ENCODE measurements around the gene ANKRD53.

ANKRD53 gene

GRCh38 chr2:70938586-70938950, 39.9 kb upstream of the ANKRD53 start:
- H3K36me3 ChIP-seq = no peaks in the 10 kb centered on the region
- TF ChIP-seq CTCF (IDR thresholded peaks at IDR 0.05; ENCODE audit: low read depth, low read length) = no peak
- H3K9me3 ChIP-seq (ENCODE audit: severe bottlenecking) = no peaks in the 10 kb centered on the region
- DNase-seq = no peak
- H3K4me3 ChIP-seq (ENCODE audit: low read depth, low read length) = no peak overlapping the region; the same call in 1 of the 2 replicates
- no peaks in the 10 kb centered on the region for H3K27me3 ChIP-seq (ENCODE audit: insufficient read depth, low read depth, severe bottlenecking)
- H3K27ac ChIP-seq = peak overlapping the region; percentile 64

GRCh38 chr2:70939001-70939838, 39.2 kb upstream of the ANKRD53 start:
- DNase-seq = peak; percentile 80
- Histone ChIP-seq H3K27me3 (ENCODE audit: insufficient read depth, low read depth, severe bottlenecking) (no peaks in the 10 kb centered on the region), H3K36me3 (no peaks in the 10 kb centered on the region), H3K27ac (peak overlapping the region; percentile 64), H3K4me3 (ENCODE audit: low read depth, low read length) (no peak overlapping the region; the same call in 1 of the 2 replicates), H3K9me3 (ENCODE audit: severe bottlenecking) (no peaks in the 10 kb centered on the region)
- TF ChIP-seq CTCF (IDR thresholded peaks at IDR 0.05; ENCODE audit: low read depth, low read length) = 0 out of 2 replicates have a peak, but pooled peaks have one; percentile 0

- Histone ChIP-seq H3K36me3 (no peaks in the 10 kb centered on the region), H3K4me3 (ENCODE audit: low read depth, low read length) (no peak overlapping the region), H3K27ac (peak overlapping the region; percentile 64), H3K27me3 (ENCODE audit: insufficient read depth, low read depth, severe bottlenecking) (no peaks in the 10 kb centered on the region), H3K9me3 (ENCODE audit: severe bottlenecking) (no peaks in the 10 kb centered on the region)
- DNase-seq = no peak
- TF ChIP-seq CTCF (IDR thresholded peaks at IDR 0.05; ENCODE audit: low read depth, low read length) = no peak
Observed at GRCh38 chr2:70939839-70940580, 38.4 kb upstream of the ANKRD53 start.

GRCh38 chr2:70941186-70941585, 37.2 kb upstream of the ANKRD53 start:
- Histone ChIP-seq H3K9me3 (ENCODE audit: severe bottlenecking) (no peaks in the 10 kb centered on the region), H3K36me3 (no peaks in the 10 kb centered on the region), H3K4me3 (ENCODE audit: low read depth, low read length) (no peak overlapping the region), H3K27ac (no peak overlapping the region), H3K27me3 (ENCODE audit: insufficient read depth, low read depth, severe bottlenecking) (no peaks in the 10 kb centered on the region)
- TF ChIP-seq CTCF (IDR thresholded peaks at IDR 0.05; ENCODE audit: low read depth, low read length) = no peak
- no peak for DNase-seq

- H3K36me3 ChIP-seq = no peaks in the 10 kb centered on the region
- no peaks in the 10 kb centered on the region for H3K9me3 ChIP-seq (ENCODE audit: severe bottlenecking)
- no peak overlapping the region for H3K4me3 ChIP-seq (ENCODE audit: low read depth, low read length)
- no peak overlapping the region for H3K27ac ChIP-seq
- no peak for DNase-seq
- TF ChIP-seq CTCF (IDR thresholded peaks at IDR 0.05; ENCODE audit: low read depth, low read length) = no peak
- H3K27me3 ChIP-seq (ENCODE audit: insufficient read depth, low read depth, severe bottlenecking) = no peaks in the 10 kb centered on the region
Observed at GRCh38 chr2:70941701-70942100, 36.7 kb upstream of the ANKRD53 start.
